Activated CD4-positive, alpha-beta T cell treated with anti-CD3 and anti-CD28 coated beads for 24 hours (primary cell): ENCODE data around the gene NANOS1.

Experiments
- DNase-seq, 2 donors: peaks; one replicate each; pipeline ENCODE4 v3.0.0-alpha.2; 2020; ENCODE audit warnings: low read depth in 2 of 2

Gene NANOS1, protein sequence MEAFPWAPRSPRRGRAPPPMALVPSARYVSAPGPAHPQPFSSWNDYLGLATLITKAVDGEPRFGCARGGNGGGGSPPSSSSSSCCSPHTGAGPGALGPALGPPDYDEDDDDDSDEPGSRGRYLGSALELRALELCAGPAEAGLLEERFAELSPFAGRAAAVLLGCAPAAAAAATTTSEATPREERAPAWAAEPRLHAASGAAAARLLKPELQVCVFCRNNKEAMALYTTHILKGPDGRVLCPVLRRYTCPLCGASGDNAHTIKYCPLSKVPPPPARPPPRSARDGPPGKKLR

DNA sequence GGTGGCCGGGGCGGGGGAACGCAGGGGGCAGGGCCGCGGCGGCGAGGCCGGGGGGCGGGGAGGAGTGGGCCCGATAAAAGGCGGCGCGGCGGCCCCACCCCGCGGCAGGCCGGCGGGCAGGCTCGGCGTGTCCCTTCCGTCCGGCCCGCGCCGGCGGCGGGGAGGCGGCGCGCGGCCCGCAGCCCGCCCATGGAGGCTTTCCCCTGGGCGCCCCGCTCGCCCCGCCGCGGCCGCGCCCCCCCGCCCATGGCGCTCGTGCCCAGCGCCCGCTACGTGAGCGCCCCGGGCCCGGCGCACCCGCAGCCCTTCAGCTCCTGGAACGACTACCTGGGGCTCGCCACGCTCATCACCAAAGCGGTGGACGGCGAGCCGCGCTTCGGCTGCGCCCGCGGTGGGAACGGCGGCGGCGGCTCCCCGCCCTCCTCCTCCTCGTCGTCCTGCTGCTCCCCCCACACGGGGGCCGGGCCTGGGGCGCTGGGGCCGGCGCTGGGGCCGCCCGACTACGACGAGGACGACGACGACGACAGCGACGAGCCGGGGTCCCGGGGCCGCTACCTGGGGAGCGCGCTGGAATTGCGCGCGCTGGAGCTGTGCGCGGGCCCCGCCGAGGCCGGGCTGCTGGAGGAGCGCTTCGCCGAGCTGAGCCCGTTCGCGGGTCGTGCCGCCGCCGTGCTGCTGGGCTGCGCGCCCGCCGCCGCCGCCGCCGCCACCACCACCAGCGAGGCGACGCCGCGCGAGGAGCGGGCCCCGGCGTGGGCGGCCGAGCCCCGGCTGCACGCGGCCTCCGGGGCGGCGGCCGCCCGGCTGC, at the start of gene NANOS1:
TSS of gene NANOS1 (plus strand) at position 102 of the 808 bp plus-strand sequence. CDS start at position 190, 88 bp downstream.
- DNase-seq, result no peak

DNA sequence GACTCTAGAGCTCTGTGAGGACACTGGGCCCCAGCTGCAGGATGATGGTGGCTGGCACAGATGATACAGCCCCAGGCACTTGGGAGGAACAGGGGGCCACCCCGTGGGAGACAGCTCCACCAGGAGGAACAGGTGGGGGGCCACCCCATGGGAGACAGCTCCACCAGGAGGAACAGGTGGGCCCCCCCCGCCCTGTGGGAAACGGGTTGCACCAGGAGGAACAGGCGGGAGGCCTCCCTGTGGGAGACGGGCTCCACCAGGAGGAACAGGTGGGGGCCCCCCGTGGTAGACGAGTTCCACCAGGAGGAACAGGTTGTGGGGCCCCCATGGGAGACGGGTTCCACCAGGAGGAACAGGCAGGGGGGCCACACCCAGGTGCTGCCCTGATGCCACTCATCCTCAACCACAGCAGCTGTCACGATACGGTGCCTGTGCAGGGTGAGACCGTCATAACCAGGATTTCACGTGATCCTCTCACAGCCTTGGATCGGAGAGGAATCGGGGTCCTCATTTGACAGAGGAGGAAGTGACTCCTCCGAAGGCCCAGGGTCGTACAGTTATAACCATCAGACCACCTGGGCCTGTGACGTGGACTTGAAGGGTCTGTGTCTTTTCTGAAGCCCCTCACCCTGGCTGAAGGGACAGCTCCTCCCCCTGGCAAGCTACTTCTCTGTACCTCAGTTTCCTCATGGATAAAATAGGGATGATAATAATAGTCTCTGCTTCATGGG, 49.2 kb upstream of the NANOS1 start:
- no peak for DNase-seq

DNA sequence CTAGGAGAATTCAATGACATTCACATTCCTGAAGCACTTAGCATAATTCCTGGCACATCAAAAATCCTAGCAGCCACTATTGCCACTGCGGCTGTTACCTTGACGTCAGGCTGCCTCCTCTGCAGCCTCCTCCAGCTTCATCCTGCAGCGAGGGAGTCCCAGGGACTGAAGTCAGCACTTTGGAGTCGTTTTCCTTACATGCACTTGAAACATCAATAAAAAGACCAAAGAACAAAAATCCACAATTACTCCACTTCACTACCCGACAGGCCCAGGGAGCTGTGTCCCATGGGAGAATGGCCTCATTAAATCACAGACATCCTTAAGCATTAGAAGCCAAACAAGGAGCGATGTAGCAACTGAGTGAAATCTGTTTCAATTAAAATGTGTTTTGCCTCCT, 48.6 kb upstream of the NANOS1 start:
- no peak for DNase-seq

DNA sequence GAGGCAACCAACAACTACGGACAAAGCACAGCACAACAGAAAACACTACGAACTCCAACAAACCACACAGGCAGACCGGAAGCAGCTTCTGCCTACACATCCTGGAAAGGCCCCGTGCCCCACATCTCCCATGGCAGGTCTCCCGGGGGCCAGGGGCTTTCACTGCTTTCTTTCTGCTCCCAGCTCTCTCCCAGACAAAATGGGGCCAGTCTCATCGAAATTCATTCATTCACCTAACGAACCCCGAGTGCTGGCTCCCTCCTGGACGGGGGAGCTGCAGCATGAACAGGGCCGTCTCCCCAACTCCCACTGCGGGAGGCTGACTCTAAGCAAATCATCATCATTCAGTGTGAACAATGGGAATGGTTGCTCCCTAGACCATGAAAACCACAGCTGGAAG, 47.6 kb upstream of the NANOS1 start:
- DNase-seq, result no peak

DNA sequence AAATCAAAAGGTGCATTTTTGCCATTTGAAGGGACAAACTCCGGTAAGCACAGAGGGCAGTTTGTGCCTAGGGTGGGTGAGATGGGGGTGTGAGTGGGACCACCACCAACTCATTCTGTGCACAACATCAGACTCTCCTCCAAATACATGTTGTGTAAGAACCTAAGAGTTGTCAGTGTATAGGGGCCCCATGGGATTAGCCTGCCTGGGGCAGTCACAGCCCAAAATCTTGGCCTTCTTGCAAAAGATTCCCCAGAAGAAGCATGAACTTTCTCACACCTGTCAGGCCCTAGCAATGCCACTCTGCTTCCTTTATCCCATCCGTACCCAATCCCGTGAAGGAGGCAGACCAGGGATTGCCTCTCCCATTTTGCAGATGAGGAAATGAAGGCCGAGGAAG, 47.1 kb upstream of the NANOS1 start:
- no peak for DNase-seq

DNA sequence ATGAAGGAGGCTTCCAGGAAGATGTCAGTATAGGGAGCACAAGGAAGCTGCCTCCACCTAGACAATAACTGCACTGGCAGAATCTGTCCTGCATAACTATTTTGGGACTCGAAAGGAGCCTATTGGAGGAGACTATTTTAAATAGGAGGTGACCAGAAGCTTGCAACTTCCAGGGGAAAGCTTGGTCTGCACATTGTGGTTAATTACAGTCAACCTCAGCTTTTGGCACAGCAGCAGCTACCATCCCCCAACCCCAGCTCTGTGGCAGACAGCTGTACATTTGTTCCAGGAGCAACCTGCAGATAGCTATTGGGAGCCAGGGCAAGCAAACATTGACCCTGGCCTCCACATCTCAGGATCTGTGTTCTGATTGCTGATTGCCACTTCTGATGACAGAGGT, 46.3 kb upstream of the NANOS1 start:
- DNase-seq, result no peak

DNA sequence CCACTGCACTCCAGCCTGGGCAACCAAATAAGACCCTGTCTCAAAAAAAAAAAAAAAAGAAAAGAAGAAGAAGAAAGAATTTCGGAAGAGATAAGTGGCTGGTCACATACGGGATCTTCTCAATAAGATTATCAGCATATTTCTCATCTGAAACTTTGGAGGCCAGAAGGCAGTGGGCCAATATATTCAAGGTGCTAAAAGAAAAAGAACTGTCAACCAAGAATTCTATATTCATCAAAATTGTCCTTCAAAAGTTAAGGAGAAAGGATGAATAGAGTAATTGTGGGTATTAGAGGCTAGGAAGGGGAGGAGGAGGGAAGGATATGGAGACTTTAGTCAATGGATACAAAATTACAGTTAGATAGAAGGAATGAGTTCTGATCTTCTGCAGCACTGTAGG, 43.9 kb upstream of the NANOS1 start:
- DNase-seq, result no peak

DNA sequence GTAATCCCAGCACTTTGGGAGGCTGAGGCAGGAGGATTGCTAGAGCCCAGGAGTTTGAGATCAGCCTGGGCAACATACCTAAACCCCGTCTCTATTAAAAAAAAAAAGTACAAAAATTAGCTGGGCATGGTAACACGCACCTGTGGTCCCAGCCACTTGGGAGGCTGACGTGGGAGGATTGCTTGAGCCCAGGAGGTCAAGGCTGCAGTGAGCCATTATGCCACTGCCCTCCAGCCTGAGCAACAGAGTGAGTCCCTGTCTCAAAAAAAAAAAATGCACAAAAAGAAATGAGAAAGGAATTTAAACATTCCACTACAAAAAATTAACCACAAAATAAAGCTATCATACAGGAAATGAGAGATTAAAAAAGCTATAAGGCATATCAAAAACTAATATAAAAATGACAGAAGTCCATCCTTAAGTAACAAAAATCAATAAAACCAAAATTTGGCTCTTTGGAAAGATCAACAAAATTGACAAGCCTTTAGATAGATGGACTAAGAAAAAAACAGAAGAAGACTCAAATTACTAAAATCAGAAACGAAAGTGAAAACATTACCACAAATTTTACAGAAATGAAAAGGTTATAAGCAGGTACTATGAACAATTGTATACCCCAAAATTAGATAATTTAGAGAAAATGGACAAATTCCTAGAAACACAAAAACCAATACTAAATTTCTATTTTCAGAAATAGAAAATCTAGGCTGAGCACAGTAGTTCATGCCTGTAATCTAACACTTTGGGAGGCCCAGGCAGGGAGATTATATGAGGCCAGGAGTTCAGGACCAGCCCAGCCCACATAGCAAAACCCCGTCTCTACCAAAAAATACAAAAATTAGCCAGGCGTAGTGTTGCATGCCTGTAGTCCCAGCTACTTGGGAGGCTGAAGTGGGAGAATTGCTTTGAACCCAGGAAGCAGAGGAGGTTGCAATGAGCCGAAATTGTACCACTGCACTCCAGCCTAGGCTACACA, 42.4 kb upstream of the NANOS1 start:
- no peak for DNase-seq

DNA sequence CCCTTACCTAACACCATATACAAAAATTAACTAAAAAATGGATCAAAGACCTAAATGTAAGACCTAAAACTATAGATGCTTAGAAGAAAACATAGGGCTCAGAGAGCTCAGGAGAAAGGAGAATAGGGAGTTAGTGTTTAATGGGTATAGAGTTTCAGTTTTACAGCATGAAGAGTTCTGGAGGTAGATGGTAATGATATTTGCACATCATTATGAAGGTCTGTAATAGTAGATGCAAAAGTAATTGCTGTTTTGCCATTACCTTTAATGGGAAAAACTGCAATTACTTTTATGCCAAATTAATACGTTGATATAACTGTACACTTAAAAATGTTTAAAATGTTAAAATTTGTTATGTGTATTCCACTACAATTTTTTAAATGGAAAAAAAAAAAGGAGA, 39.2 kb upstream of the NANOS1 start:
- DNase-seq, result no peak

DNA sequence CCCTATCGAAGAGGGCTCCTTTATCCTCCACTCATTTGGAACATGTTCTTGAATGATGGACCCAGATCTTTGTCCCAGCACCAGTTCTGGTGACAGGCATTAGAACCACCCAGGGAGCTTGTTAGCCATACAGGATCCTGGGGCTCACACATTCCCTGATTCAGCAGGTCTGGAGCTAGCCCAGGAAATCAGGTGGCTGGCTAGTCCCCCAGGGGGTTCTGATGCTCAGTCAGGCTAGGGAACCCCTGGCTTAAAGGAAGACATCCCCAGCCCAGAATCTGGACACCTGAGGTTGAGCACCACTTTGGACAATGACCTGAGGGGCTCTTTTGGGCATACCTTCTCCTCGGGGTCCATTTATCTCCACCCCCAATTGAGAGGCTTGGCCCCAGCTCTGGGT, 37.0 kb upstream of the NANOS1 start:
- DNase-seq, result no peak

DNA sequence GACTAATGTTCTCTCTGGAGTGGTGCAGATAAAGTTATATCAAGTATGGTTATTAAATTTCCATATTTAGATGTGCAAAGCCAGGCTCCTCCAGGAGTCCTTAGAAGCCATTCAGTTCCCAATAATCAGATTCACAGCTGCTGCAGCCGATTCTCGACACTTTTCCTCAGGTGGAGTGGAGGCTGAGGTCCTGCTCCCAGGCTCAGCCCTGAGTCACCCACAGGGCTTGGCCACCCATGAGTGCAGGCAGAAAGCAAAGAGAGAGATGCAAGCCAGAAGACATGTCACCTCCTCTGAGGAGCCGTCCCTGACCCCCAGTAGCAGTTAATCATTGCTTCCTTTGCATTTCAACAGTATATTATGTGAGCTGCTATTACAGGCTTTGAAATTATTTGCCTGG, 36.3 kb upstream of the NANOS1 start:
- no peak for DNase-seq

DNA sequence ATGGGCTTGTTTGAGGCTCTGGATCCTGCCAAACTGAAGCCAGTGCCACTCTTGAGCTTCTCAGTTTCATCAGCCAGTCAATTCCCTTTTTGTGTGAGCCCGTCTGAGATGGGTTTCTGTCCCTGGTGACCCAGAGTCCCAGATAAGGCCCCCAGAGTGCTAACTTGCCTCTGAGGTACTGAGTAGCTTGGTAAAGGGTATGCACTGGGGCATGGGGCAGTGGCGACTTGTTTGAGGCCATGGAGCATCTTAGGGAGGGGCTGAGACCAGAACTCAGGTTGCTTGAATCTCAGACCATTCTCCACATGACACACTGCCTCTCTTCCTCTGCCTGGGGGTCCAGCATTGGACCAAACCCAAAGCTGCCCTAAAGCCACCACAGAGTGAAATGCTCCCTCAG, 35.2 kb upstream of the NANOS1 start:
- DNase-seq, result no peak

DNA sequence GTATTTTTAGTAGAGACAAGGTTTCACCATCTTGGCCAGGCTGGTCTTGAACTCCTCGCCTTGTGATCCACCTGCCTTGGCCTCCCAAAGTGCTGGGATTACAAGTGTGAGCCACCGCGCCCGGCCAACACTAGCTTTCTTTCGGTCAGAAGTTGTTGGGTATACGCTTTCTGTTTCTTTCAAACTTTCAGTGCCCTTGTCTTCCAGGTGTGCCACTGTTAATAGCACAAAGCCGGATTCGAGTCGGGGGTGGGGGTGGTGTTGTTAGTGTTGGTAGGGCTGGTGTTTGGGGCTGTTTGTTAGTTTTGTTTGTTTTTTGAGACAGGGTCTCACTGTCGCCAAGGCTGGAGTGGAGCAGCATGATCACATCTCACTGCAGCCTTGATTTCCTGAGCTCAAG, 33.8 kb upstream of the NANOS1 start:
- DNase-seq, result no peak

DNA sequence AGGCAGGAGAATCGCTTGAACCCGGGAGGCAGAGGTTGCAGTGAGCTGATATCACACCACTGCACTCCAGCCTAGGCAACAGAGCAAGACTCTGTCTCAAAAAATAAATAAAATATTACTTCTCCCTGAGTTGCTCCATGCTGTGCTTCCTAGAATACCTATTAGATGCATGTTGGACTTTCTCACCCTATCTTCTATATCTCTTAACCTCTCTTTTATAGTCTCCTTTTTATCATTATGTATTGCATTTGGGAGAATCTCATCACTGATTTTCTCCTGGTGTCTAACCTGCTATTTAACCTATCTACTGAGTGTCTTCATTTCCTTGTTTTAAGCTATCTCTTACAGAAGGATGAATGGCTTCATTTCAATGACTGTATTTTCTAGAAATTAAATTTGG, 32.1 kb upstream of the NANOS1 start:
- no peak for DNase-seq

DNA sequence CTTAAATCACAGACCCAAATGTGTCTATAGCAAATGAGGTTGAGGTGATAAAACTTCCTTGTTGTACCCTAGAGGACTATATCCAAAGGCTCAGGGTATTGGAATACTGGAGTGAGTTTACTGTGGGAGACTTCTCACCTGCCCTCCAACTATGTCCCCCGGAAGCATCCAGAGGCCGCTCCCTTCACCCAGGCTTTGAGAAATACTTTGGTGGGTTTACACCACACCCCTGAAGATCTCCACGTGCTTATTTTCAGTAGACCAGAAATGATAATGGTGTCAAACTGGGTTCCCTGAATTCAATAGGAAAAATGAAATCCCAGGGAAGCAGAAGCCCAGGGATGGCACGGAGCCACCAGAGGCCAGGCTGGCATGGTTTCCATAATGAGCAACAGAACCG, 31.3 kb upstream of the NANOS1 start:
- no peak for DNase-seq

DNA sequence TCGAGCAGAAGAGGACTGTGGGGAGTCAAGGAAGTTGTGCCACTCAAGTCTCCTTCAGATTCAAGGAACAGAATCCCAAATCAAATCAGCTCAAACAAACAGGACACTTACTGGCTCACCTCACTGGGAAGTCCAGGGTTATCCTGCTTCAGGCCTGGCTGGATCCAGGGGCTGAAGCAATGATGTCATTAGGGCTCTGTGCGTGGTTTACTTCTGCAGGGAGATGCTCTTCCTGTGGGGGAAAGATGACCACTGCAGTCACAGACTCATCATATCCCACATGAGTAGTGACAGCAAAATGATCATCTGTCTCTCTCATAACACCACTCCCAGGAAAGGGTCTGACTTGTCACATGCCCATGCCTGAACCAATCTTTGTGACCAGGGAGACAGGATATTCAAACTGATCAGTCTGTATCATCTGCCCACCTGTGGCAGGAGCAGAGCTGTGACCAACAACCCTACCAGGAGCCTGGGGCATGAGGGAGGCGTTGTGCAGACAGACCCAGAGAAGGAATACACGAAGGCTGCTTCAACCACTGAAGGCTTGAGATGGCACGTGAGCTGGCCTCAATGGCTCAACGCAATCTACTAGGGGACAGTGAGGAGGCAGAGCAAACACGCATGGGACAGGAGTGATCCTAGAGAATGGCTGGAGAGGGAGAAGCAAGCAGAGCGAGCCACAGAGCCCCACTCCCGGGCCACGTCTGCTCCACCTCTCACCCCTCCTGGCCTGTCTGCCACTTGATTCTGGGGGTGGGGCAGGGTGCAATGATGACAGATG, 27.6 kb upstream of the NANOS1 start:
- DNase-seq, result no peak

DNA sequence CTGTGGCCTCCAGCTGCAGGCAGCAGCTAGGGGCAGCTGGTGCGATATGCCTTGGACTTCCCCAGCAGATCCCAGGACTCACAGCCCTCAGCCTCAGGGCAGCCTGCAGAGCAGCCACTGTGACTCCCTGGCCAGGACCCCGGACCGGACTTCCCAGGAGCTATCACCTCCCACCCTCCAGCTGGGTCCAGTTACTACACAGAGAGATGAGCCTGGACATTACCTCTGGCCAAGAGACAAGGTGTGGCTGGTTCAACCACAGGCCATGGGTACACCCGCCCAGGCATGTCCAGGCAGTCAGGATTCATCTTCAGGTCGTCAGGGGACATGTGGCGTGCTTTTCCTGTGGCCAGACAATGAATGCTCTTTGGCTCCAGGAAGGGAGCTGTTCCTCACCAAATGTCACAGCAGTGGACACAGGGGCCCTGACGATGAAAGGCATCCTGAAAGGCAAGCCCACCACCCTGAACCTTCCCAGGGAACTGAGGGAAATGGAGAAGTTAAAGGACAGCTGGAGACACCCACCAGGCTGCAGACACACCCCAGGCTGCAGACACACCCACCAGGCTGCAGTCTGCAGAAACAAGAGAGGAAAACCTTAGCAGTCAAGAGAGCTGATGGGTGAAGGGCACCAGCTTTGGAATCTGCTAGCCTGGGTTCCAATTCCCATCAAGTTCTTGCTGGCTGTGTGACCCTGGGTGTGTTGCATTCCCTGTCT, 25.8 kb upstream of the NANOS1 start:
- no peak for DNase-seq

DNA sequence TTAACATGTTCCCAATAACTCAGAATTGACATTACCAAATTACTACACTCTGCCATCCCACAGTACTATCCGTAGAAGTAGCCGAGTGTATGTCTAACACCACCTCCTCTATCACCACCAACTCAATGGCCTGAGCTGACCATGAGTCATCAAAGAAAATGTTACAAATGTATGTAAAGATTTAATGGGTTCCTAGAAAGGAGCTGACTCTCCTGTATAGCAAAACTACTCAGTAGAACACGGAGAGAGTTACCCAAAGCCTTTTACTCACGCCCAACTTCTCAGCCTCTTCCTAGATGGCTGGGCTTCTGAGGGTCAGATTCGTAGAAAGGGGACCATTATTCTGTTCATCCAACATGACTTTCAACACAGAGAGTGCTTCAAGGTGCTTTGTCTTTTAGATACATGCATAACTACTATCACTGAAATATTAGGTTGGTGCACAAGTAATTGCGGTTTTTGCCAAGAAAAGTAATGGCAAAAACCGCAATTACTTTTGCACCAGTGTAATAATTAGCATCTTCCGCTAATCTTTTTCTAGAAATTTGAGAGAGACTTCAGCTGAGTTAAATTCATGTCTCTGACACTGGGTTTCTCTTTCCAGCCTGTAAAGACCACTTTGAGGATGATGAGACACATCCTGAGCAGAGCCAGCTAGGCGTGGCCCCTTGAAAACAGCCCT, 24.0 kb upstream of the NANOS1 start:
- no peak for DNase-seq

DNA sequence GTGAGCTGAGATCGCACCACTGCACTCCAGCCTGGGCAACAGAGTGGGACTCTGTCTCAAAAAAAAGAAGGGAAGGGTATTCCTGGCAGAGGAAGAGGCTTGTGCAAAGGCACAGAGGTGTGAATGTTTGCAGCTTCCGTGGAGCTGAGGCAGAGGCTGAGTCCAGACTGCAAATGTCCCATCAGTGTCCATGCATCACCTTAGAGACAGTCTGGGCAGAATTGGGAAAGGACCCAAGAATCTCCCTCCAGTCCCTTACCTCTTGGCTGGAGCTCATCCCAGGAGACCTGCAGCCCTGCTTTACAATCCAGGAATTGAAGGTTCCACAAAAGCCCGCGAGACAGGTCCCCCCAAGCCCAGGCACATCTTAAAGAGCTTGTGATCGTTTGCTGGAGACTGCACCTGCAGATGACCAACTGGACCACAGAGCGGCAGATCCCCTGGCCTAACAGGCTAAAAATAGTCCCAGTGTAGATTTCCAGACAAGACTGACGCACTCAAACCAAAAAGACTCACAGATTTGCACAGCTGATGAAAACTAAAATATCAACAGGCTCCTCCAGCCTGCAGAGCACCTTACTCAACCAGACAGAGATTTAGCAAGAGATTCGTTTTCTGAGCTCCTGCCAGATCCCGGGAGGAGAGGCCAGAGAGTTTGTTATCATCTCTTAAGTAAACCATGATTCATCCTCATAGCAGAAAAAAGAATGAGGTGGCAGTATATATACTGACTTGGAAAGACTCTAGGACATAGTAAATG, 22.9 kb upstream of the NANOS1 start:
- DNase-seq, result no peak
